Mesenchymal stem cell (in vitro differentiated cells and primary cell): ENCODE measurements around the gene ERBB4.

Experiments
- DNase-seq: peaks from one replicate; pipeline ENCODE4 v3.0.0-alpha.2; 2013
- H2AFZ ChIP-seq: one replicate; pipeline ENCODE4 v1.6.1; 2013; ENCODE audit warnings: low read depth, mild to moderate bottlenecking, control low read depth, inconsistent platforms, low read length, moderate library complexity
- H2AK5ac ChIP-seq: 2 replicates; pipeline ENCODE4 v1.6.1; 2013; ENCODE audit warnings: low read length, moderate library complexity, mild to moderate bottlenecking, inconsistent platforms; ENCODE audit not compliant: severe bottlenecking
- H2BK120ac ChIP-seq: one replicate; pipeline ENCODE4 v1.6.1; 2013; ENCODE audit warnings: low read depth, mild to moderate bottlenecking, inconsistent platforms, low read length, moderate library complexity
- H2BK12ac ChIP-seq, 2 experiments: one replicate each; pipeline ENCODE4 v1.6.1; 2013; ENCODE audit warnings: inconsistent platforms in 2 of 2, low read length in 2 of 2, mild to moderate bottlenecking in 2 of 2, moderate library complexity in 2 of 2, control low read depth in 1 of 2
- H2BK15ac ChIP-seq: one replicate; pipeline ENCODE4 v1.6.1; 2013; ENCODE audit warnings: mild to moderate bottlenecking, low read depth, inconsistent platforms; ENCODE audit not compliant: poor library complexity, severe bottlenecking
- H2BK5ac ChIP-seq: 2 replicates; pipeline ENCODE4 v1.6.1; 2013; ENCODE audit warnings: low read depth, mild to moderate bottlenecking, low read length, control low read depth, inconsistent platforms; ENCODE audit not compliant: poor library complexity, severe bottlenecking
- H3K14ac ChIP-seq, 2 experiments: one replicate each; pipeline ENCODE4 v1.6.1; 2013; ENCODE audit warnings: inconsistent platforms in 2 of 2, low read length in 2 of 2, control low read depth in 1 of 2, mild to moderate bottlenecking in 1 of 2, moderate library complexity in 1 of 2
- H3K18ac ChIP-seq, 2 experiments: one replicate each; pipeline ENCODE4 v1.6.1; 2013; ENCODE audit warnings: inconsistent platforms in 2 of 2, low read length in 2 of 2, control low read depth in 1 of 2, low read depth in 1 of 2, mild to moderate bottlenecking in 1 of 2
- H3K23ac ChIP-seq, 2 experiments: one replicate each; pipeline ENCODE4 v1.6.1; 2013; ENCODE audit warnings: inconsistent platforms in 2 of 2, low read length in 2 of 2, mild to moderate bottlenecking in 2 of 2, moderate library complexity in 2 of 2, control low read depth in 1 of 2
- H3K27ac ChIP-seq: 2 replicates; pipeline ENCODE4 v1.5.1; 2013; ENCODE audit warnings: mild to moderate bottlenecking, moderate library complexity, low read length, control low read depth, inconsistent platforms; ENCODE audit not compliant: poor library complexity, severe bottlenecking
- H3K27me3 ChIP-seq, 2 experiments: 2 replicates each; pipeline versions ENCODE4 v1.6.1 to v1.7.0; 2013; ENCODE audit warnings: low read length in 2 of 2, mild to moderate bottlenecking in 2 of 2, moderate library complexity in 2 of 2, control low read depth in 1 of 2, inconsistent platforms in 1 of 2; ENCODE audit not compliant: control insufficient read depth in 1 of 2, insufficient read depth in 1 of 2
- H3K36me3 ChIP-seq, 2 experiments: 2 replicates each; pipeline versions ENCODE4 v1.6.1 to v1.7.0; 2013; ENCODE audit warnings: low read length in 2 of 2, control low read depth in 1 of 2, inconsistent platforms in 1 of 2, low read depth in 1 of 2, mild to moderate bottlenecking in 1 of 2; ENCODE audit not compliant: insufficient read depth in 2 of 2, control insufficient read depth in 1 of 2
- H3K4ac ChIP-seq, 2 experiments: one replicate each; pipeline ENCODE4 v1.6.1; 2013; ENCODE audit warnings: inconsistent platforms in 2 of 2, low read length in 2 of 2, mild to moderate bottlenecking in 2 of 2, moderate library complexity in 2 of 2, control low read depth in 1 of 2, low read depth in 1 of 2
- H3K4me1 ChIP-seq: 2 replicates; pipeline ENCODE4 v1.6.1; 2013; ENCODE audit warnings: low read depth, low read length, control low read depth; ENCODE audit not compliant: control insufficient read depth, insufficient read depth
- H3K4me2 ChIP-seq: 2 replicates; pipeline ENCODE4 v1.6.1; 2013; ENCODE audit warnings: low read length, mild to moderate bottlenecking, inconsistent platforms; ENCODE audit not compliant: poor library complexity, severe bottlenecking
- H3K4me3 ChIP-seq, 2 experiments: 2 replicates each; pipeline versions ENCODE4 v1.5.1 to v1.7.0; 2013; ENCODE audit warnings: low read length in 2 of 2, mild to moderate bottlenecking in 2 of 2, control low read depth in 1 of 2, low read depth in 1 of 2; ENCODE audit not compliant: insufficient read depth in 1 of 2
- H3K79me1 ChIP-seq: replicated peaks from 2 replicates; pipeline ENCODE4 v1.6.1; 2013; ENCODE audit warnings: mild to moderate bottlenecking, control low read depth, low read length, inconsistent platforms; ENCODE audit not compliant: poor library complexity, severe bottlenecking
- H3K9ac ChIP-seq: 2 replicates; pipeline ENCODE4 v1.7.0; 2013; ENCODE audit warnings: mild to moderate bottlenecking, low read length, moderate library complexity
- H3K9me3 ChIP-seq: 2 replicates; pipeline ENCODE4 v1.7.0; 2013; ENCODE audit warnings: mild to moderate bottlenecking, low read length; ENCODE audit not compliant: control insufficient read depth
- H4K8ac ChIP-seq: one replicate; pipeline ENCODE4 v1.6.1; 2013; ENCODE audit warnings: inconsistent platforms, mild to moderate bottlenecking, low read length, moderate library complexity
- H4K91ac ChIP-seq: one replicate; pipeline ENCODE4 v1.6.1; 2013; ENCODE audit warnings: mild to moderate bottlenecking, low read length, inconsistent platforms
- WGBS: methylation state at CpG from one replicate; pipeline ENCODE4 v1.1.7; 2013; ENCODE audit warnings: mixed read lengths; 5-methylcytosine and 5-hydroxymethylcytosine counted together

The ERBB4 gene

GRCh38 chr2:212354382-212354781 lies 184.2 kb downstream of the ERBB4 start:
- H3K23ac ChIP-seq, result no peak overlapping the region

DNA sequence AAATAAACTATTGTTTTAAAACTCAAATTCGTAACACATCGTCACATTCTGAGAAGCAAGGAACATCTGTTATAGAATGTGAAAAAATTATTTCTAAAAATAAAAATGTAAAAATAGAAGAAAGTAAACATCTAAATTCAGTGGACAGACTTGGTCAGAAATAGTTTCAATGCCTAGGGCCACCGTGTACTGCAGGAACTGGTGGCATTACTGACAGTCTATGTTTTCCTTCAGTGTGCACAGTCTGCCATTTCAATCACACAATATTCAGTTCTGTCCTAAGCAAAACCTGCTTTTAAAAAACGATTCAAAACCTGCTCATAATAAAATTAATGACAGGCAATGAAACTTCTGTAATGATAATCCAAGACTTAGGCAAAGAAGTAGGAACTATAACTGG lies 190.1 kb downstream of the ERBB4 start:
- Histone ChIP-seq H3K9ac (no peak overlapping the region), H3K4me1 (no peaks in the 10 kb centered on the region), H4K8ac (no peak overlapping the region), H3K36me3 (no peaks in the 10 kb centered on the region), H2BK5ac (no peak overlapping the region), H2BK120ac (no peak overlapping the region), H2AK5ac (no peak overlapping the region), H2AFZ (no peak overlapping the region), H3K18ac (no peak overlapping the region), H3K27me3 (no peaks in the 10 kb centered on the region), H2BK15ac (no peak overlapping the region), H3K4me2 (no peak overlapping the region), H3K4me3 (no peak overlapping the region), H3K27ac (no peak overlapping the region), H3K4ac (no peak overlapping the region), H3K14ac (no peak overlapping the region), H3K9me3 (no peaks in the 10 kb centered on the region), H3K23ac (no peak overlapping the region), H3K79me1 (no peaks in the 10 kb centered on the region), H2BK12ac (no peak overlapping the region), H4K91ac (no peak overlapping the region)
- WGBS, result 95% methylated on average over 1 of the region's 4 CpGs
- DNase-seq, result no peak

More at GRCh38 chr2:212354382-212354781, 184.2 kb downstream of the ERBB4 start:
- H3K4ac ChIP-seq, result no peak overlapping the region
- no peaks in the 10 kb centered on the region for H3K27me3 ChIP-seq
- no peak overlapping the region for H4K8ac ChIP-seq
- H3K9me3 ChIP-seq, result no peaks in the 10 kb centered on the region
- H3K18ac ChIP-seq, result no peak overlapping the region
- no peak overlapping the region for H2AFZ ChIP-seq
- H2BK5ac ChIP-seq, result no peak overlapping the region
- no peaks in the 10 kb centered on the region for H3K4me1 ChIP-seq
- H3K27ac ChIP-seq, result no peak overlapping the region
- H2BK15ac ChIP-seq, result no peak overlapping the region
- H2BK12ac ChIP-seq, result no peak overlapping the region
- H3K14ac ChIP-seq, result no peak overlapping the region
- H3K9ac ChIP-seq, result no peak overlapping the region
- H4K91ac ChIP-seq, result no peak overlapping the region
- no peak overlapping the region for H2BK120ac ChIP-seq
- no peaks in the 10 kb centered on the region for H3K36me3 ChIP-seq
- DNase-seq, result no peak
- no peaks in the 10 kb centered on the region for H3K79me1 ChIP-seq
- no peak overlapping the region for H3K4me2 ChIP-seq
- no peak overlapping the region for H3K4me3 ChIP-seq
- H2AK5ac ChIP-seq, result no peak overlapping the region

GRCh38 chr2:212346865-212347264 lies 191.7 kb downstream of the ERBB4 start:
- Histone ChIP-seq H3K79me1 (no peaks in the 10 kb centered on the region), H3K4me2 (no peak overlapping the region), H2BK120ac (no peak overlapping the region), H3K14ac (no peak overlapping the region), H3K4me1 (no peaks in the 10 kb centered on the region), H2BK5ac (no peak overlapping the region), H2AK5ac (no peak overlapping the region), H4K8ac (no peak overlapping the region), H3K9me3 (no peaks in the 10 kb centered on the region), H3K27ac (no peak overlapping the region), H3K4me3 (no peak overlapping the region), H3K18ac (no peak overlapping the region), H3K36me3 (no peaks in the 10 kb centered on the region), H2AFZ (no peak overlapping the region), H3K4ac (no peak overlapping the region), H3K27me3 (no peaks in the 10 kb centered on the region), H3K9ac (no peak overlapping the region), H3K23ac (no peak overlapping the region), H4K91ac (no peak overlapping the region), H2BK15ac (no peak overlapping the region), H2BK12ac (no peak overlapping the region)
- no CpG with 5 or more reads among the region's 2 CpGs for WGBS
- DNase-seq, result no peak

DNA sequence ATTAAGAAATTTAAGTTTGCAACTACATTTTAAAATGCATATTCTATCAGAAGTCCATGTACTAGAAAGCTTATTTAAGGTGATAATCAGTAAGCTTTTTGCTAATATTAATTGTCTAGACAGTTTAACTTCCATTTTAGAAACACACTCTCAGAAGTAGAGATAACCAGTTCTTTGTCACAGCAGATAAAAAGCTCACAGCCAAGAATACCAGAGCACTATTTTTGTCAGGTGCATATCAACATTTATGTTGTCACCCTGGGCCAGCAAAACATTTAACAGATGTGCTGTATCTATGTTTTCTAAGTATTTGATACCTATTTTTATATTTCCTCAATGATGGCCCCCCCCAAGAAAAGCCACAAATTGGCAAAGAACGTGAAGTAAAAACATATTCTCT lies 192.6 kb downstream of the ERBB4 start:
- WGBS, result no CpG with 5 or more reads among the region's 1 CpG
- H3K4me1 ChIP-seq, result no peaks in the 10 kb centered on the region
- H4K91ac ChIP-seq, result no peak overlapping the region
- no peak overlapping the region for H2BK15ac ChIP-seq
- DNase-seq, result no peak
- no peak overlapping the region for H3K4me3 ChIP-seq
- H2BK5ac ChIP-seq, result no peak overlapping the region
- H3K23ac ChIP-seq, result no peak overlapping the region
- H3K79me1 ChIP-seq, result no peaks in the 10 kb centered on the region
- H2AK5ac ChIP-seq, result no peak overlapping the region
- no peaks in the 10 kb centered on the region for H3K9me3 ChIP-seq
- no peak overlapping the region for H3K4ac ChIP-seq
- H2BK120ac ChIP-seq, result no peak overlapping the region
- H3K9ac ChIP-seq, result no peak overlapping the region
- no peaks in the 10 kb centered on the region for H3K27me3 ChIP-seq
- H4K8ac ChIP-seq, result no peak overlapping the region
- no peak overlapping the region for H3K27ac ChIP-seq
- H3K4me2 ChIP-seq, result no peak overlapping the region
- no peak overlapping the region for H2BK12ac ChIP-seq
- no peaks in the 10 kb centered on the region for H3K36me3 ChIP-seq
- no peak overlapping the region for H2AFZ ChIP-seq
- no peak overlapping the region for H3K14ac ChIP-seq
- no peak overlapping the region for H3K18ac ChIP-seq
